ENCODE measurements around the gene FASTKD1.

FASTKD1 gene

GRCh38 chr2:169525434-169525833 is 48.2 kb downstream of the FASTKD1 start:
- Histone ChIP-seq H3K9me3 (ENCODE audit: control insufficient read depth, insufficient read depth, low read depth, low read length) (no peaks in the 10 kb centered on the region), H3K4me1 (ENCODE audit: control insufficient read depth, insufficient read depth, low read length) (no peaks in the 10 kb centered on the region), H3K27ac (ENCODE audit: extremely low read depth, low read depth, low read length) (no peak overlapping the region), H3K36me3 (ENCODE audit: control insufficient read depth in 2 of 2, insufficient read depth in 1 of 2, low read length in 2 of 2) (peaks cover 0 to 29% of the 10 kb centered on the region in 2 experiments; a peak in 2 of 3 replicates), H3K4me3 (ENCODE audit: low read depth, low read length) (no peak overlapping the region)
- TF ChIP-seq ZNF202 (tag by site-specific recombination; IDR thresholded peaks at IDR 0.05; ENCODE audit: borderline replicate concordance) (no peak), ZNF221 (tag by site-specific recombination; IDR thresholded peaks at IDR 0.05; ENCODE audit: borderline replicate concordance) (no peak), ZNF580 (tag by site-specific recombination; IDR thresholded peaks at IDR 0.05) (no peak), ZNF76 (tag by site-specific recombination; IDR thresholded peaks at IDR 0.05; ENCODE audit: borderline replicate concordance, low read depth) (no peak), MYNN (tag by site-specific recombination; IDR thresholded peaks at IDR 0.05; ENCODE audit: borderline replicate concordance) (no peak), HOXC10 (CRISPR knock-in tag; IDR thresholded peaks at IDR 0.05) (no peak), KLF1 (tag by site-specific recombination; IDR thresholded peaks at IDR 0.05) (no peak), ZNF677 (tag by site-specific recombination; IDR thresholded peaks at IDR 0.05) (no peak), BCL11B (tag by site-specific recombination; IDR thresholded peaks at IDR 0.05; ENCODE audit: low read depth) (no peak), ZSCAN18 (tag by site-specific recombination; IDR thresholded peaks at IDR 0.05) (no peak), ZNF473 (tag by site-specific recombination; IDR thresholded peaks at IDR 0.05) (no peak), YY1 (tag by site-specific recombination; IDR thresholded peaks at IDR 0.05) (no peak), ZNF266 (tag by site-specific recombination; IDR thresholded peaks at IDR 0.05; ENCODE audit: low read depth) (no peak), ZNF133 (tag by site-specific recombination; IDR thresholded peaks at IDR 0.05) (no peak)
- ChIA-PET POLR2A (no interaction called here), CTCF (no interaction called here)

GRCh38 chr2:169523681-169524080 is 50.0 kb downstream of the FASTKD1 start:
- ChIA-PET CTCF (interaction anchor here (0.6 to 0.7 kb wide), 3 partner anchors 68 to 628 kb away, joined by 3 read pairs; no protein-coding TSS in a partner anchor), POLR2A (no interaction called here)
- H3K36me3 ChIP-seq (ENCODE audit: control insufficient read depth in 2 of 2, insufficient read depth in 1 of 2, low read length in 2 of 2) = peaks cover 0 to 13% of the 10 kb centered on the region in 2 experiments; a peak in 2 of 3 replicates

GRCh38 chr2:169520896-169521295 is 52.8 kb downstream of the FASTKD1 start:
- Histone ChIP-seq H3K27ac (ENCODE audit: extremely low read depth, low read depth, low read length) (no peak overlapping the region), H3K9me3 (ENCODE audit: control insufficient read depth, insufficient read depth, low read depth, low read length) (no peaks in the 10 kb centered on the region), H3K4me1 (ENCODE audit: control insufficient read depth, insufficient read depth, low read length) (no peaks in the 10 kb centered on the region), H3K36me3 (ENCODE audit: control insufficient read depth in 2 of 2, insufficient read depth in 1 of 2, low read length in 2 of 2) (no peaks in the 10 kb centered on the region; a peak in 1 of 3 replicates), H3K4me3 (ENCODE audit: low read depth, low read length) (no peak overlapping the region)
- TF ChIP-seq ZNF138 (tag by site-specific recombination; IDR thresholded peaks at IDR 0.05; ENCODE audit: borderline replicate concordance) = no peak
- no peak for TF ChIP-seq ZNF621 (tag by site-specific recombination; IDR thresholded peaks at IDR 0.05)
- TF ChIP-seq ZNF311 (tag by site-specific recombination; IDR thresholded peaks at IDR 0.05; ENCODE audit: borderline replicate concordance) = no peak
- TF ChIP-seq ZNF292 (tag by site-specific recombination; IDR thresholded peaks at IDR 0.05; ENCODE audit: borderline replicate concordance, low read depth) = no peak
- TF ChIP-seq INSM2 (tag by site-specific recombination; IDR thresholded peaks at IDR 0.05) = no peak
- TF ChIP-seq ZNF701 (tag by site-specific recombination; IDR thresholded peaks at IDR 0.05) = no peak
- no peak for TF ChIP-seq ZNF274 (IDR thresholded peaks at IDR 0.05; ENCODE audit: low read length)
- no peak for TF ChIP-seq ZNF274 (tag by site-specific recombination; IDR thresholded peaks at IDR 0.05; ENCODE audit: borderline replicate concordance)
- TF ChIP-seq SP2 (tag by site-specific recombination; IDR thresholded peaks at IDR 0.05) = no peak
- no peak for TF ChIP-seq ZNF133 (tag by site-specific recombination; IDR thresholded peaks at IDR 0.05)
- no peak for TF ChIP-seq ZNF341 (tag by site-specific recombination; IDR thresholded peaks at IDR 0.05; ENCODE audit: low read depth)
- no peak for TF ChIP-seq ZNF654 (tag by site-specific recombination; IDR thresholded peaks at IDR 0.05; ENCODE audit: low read depth)
- ChIA-PET POLR2A (no interaction called here), CTCF (interaction anchor here (0.6 to 1.3 kb wide), 3 partner anchors 41 to 259 kb away, joined by 3 to 5 read pairs (median 4); no protein-coding TSS in a partner anchor)

More at GRCh38 chr2:169523681-169524080, 50.0 kb downstream of the FASTKD1 start:
- H3K4me3 ChIP-seq (ENCODE audit: low read depth, low read length) = no peak overlapping the region
- H3K4me1 ChIP-seq (ENCODE audit: control insufficient read depth, insufficient read depth, low read length) = no peaks in the 10 kb centered on the region
- no peaks in the 10 kb centered on the region for H3K9me3 ChIP-seq (ENCODE audit: control insufficient read depth, insufficient read depth, low read depth, low read length)
- H3K27ac ChIP-seq (ENCODE audit: extremely low read depth, low read depth, low read length) = no peak overlapping the region
- TF ChIP-seq TCF7L2 (IDR thresholded peaks at IDR 0.05; ENCODE audit: borderline replicate concordance, low read depth, low read length) = no peak
- TF ChIP-seq ZBTB6 (tag by site-specific recombination; IDR thresholded peaks at IDR 0.05) = no peak
- TF ChIP-seq MYNN (tag by site-specific recombination; IDR thresholded peaks at IDR 0.05; ENCODE audit: borderline replicate concordance) = no peak
- no peak for TF ChIP-seq ZNF174 (tag by site-specific recombination; IDR thresholded peaks at IDR 0.05)
- no peak for TF ChIP-seq KLF8 (tag by site-specific recombination; IDR thresholded peaks at IDR 0.05)
- no peak for TF ChIP-seq YY1 (tag by site-specific recombination; IDR thresholded peaks at IDR 0.05)

Data from HEK293 (cell line).